GM15510 (cell line): ENCODE measurements around the gene GFRA4.

ENCODE experiments used
- POLR2A ChIP-seq: IDR thresholded peaks from 3 replicates; pipeline ENCODE4 v1.6.1; 2011; ENCODE audit warnings: borderline replicate concordance; ENCODE audit not compliant: insufficient read length; ENCODE audit errors: extremely low read depth

The GFRA4 gene

GRCh38 chr20:3663031-3663701, at the start of gene GFRA4:
Gene GFRA4, minus strand, starts transcription at chr20:3663399. Its CDS starts 0 bp downstream, at chr20:3663399.
- TF ChIP-seq POLR2A, result no peak

GRCh38 chr20:3712279-3712873, 49.2 kb upstream of the GFRA4 start, which contains the start of gene SIGLEC1:
Gene SIGLEC1, minus strand, starts transcription at chr20:3712600. Its CDS starts 5,472 bp downstream, at chr20:3707128.
- TF ChIP-seq POLR2A, result no peak

GRCh38 chr20:3711484-3711941, 48.3 kb upstream of the GFRA4 start:
- no peak for TF ChIP-seq POLR2A

- TF ChIP-seq POLR2A, result no peak
These were observed 47.7 kb upstream of the GFRA4 start for GRCh38 chr20:3710703-3711483.

- TF ChIP-seq POLR2A, result no peak
These were observed 46.8 kb upstream of the GFRA4 start for GRCh38 chr20:3710011-3710466.

GRCh38 chr20:3707508-3707899, 44.3 kb upstream of the GFRA4 start:
- TF ChIP-seq POLR2A, result no peak

- TF ChIP-seq POLR2A, result no peak
These were observed 43.7 kb upstream of the GFRA4 start for GRCh38 chr20:3706774-3707507.

GRCh38 chr20:3705970-3706739, 43.0 kb upstream of the GFRA4 start:
- TF ChIP-seq POLR2A, result no peak

- TF ChIP-seq POLR2A, result no peak
These were observed 42.3 kb upstream of the GFRA4 start for GRCh38 chr20:3705491-3705969.

- no peak for TF ChIP-seq POLR2A
These were observed 40.9 kb upstream of the GFRA4 start for GRCh38 chr20:3704087-3704486.

- TF ChIP-seq POLR2A, result no peak
These were observed 39.6 kb upstream of the GFRA4 start for GRCh38 chr20:3702611-3703391.

GRCh38 chr20:3701061-3701998, 38.1 kb upstream of the GFRA4 start:
- TF ChIP-seq POLR2A, result no peak

GRCh38 chr20:3699037-3699436, 35.8 kb upstream of the GFRA4 start:
- no peak for TF ChIP-seq POLR2A

GRCh38 chr20:3698591-3699001, 35.4 kb upstream of the GFRA4 start:
- no peak for TF ChIP-seq POLR2A
